HS-27A (cell line): ENCODE results near the gene MRTFA.
"Not testable (repeated sequence)": the region's sequence is repeated elsewhere in the genome, so short reads cannot be mapped to it uniquely, and the experiment has no call there.

ENCODE experiments used
- DNase-seq: peaks from one replicate; pipeline ENCODE4 v3.0.0-alpha.2; 2012; ENCODE audit warnings: low read depth, missing footprints

The MRTFA gene

GRCh38 chr22:40521046-40521445 is 115.5 kb downstream of the MRTFA start:
- DNase-seq = no peak

GRCh38 chr22:40520562-40520961 is 116.0 kb downstream of the MRTFA start:
- no peak for DNase-seq

- no peak for DNase-seq
Observed at GRCh38 chr22:40519948-40520331, 116.6 kb downstream of the MRTFA start.

GRCh38 chr22:40519284-40519947 is 117.1 kb downstream of the MRTFA start:
- DNase-seq = no peak

- DNase-seq = no peak
Observed at GRCh38 chr22:40518840-40519239, 117.7 kb downstream of the MRTFA start.

GRCh38 chr22:40517631-40518030 is 118.9 kb downstream of the MRTFA start:
- no peak for DNase-seq

GRCh38 chr22:40516416-40516815 is 120.1 kb downstream of the MRTFA start:
- no peak for DNase-seq

- DNase-seq = peak; percentile 83
Observed at GRCh38 chr22:40512426-40513136, 123.9 kb downstream of the MRTFA start.

GRCh38 chr22:40511604-40512003 is 124.9 kb downstream of the MRTFA start:
- no peak for DNase-seq

- DNase-seq = no peak
Observed at GRCh38 chr22:40510631-40511364, 125.7 kb downstream of the MRTFA start.

GRCh38 chr22:40509401-40510134 is 127.0 kb downstream of the MRTFA start:
- DNase-seq = no peak

- DNase-seq = not testable (repeated sequence)
Observed at GRCh38 chr22:40508046-40508445, 128.5 kb downstream of the MRTFA start.

- DNase-seq = no peak
Observed at GRCh38 chr22:40507491-40507890, 129.0 kb downstream of the MRTFA start.

GRCh38 chr22:40506762-40507161 is 129.8 kb downstream of the MRTFA start:
- no peak for DNase-seq

GRCh38 chr22:40504285-40505249 is 132.0 kb downstream of the MRTFA start:
- no peak for DNase-seq

GRCh38 chr22:40502919-40503318 is 133.6 kb downstream of the MRTFA start:
- DNase-seq = no peak

GRCh38 chr22:40500465-40500786 is 136.1 kb downstream of the MRTFA start:
- DNase-seq = not testable (repeated sequence)

- DNase-seq = peak; percentile 86
Observed at GRCh38 chr22:40499209-40499623, 137.3 kb downstream of the MRTFA start.

GRCh38 chr22:40498420-40499208 is 137.9 kb downstream of the MRTFA start:
- peak; percentile 76 for DNase-seq

- no peak for DNase-seq
Observed at GRCh38 chr22:40493441-40493840, 143.1 kb downstream of the MRTFA start.
